ENCODE results near the gene DDC. TPM values are rescaled to one million over a fixed set of nuclear protein-coding genes. Genes with fewer than 3 reads are reported as not detected.

The DDC gene
- total RNA-seq, 4 donors from 2014 or later, result not detected

GRCh38 chr7:50469181-50469580 lies 96.0 kb downstream of the DDC start:
- Histone ChIP-seq H3K36me3 (no peaks in the 10 kb centered on the region), H3K4me1 (peaks cover 4 to 10% (median 9%) of the 10 kb centered on the region in 4 donors), H3K9me3 (no peaks in the 10 kb centered on the region), H3K4me3 (no peak overlapping the region), H3K27me3 (peaks cover 0 to 10% (median 0%) of the 10 kb centered on the region in 4 donors), H3K27ac (replicated peaks in 1 of 4) (no peak overlapping the region)
- WGBS, result 88% methylated on average over 4 of the region's 4 CpGs
- TF ChIP-seq POLR2A (IDR thresholded peaks at IDR 0.05; ENCODE audit: low read depth) (no peak), POLR2AphosphoS5 (IDR thresholded peaks at IDR 0.05) (no peak), EP300 (IDR thresholded peaks at IDR 0.05) (no peak), CTCF (IDR thresholded peaks at IDR 0.05) (no peak)
- intact Hi-C loops (cut with DNase I), result loop anchor here (2.0 to 10.0 kb wide), 6 partner anchors 83 to 692 kb away; no protein-coding TSS in a partner anchor
- DNase-seq (ENCODE audit: extremely low spot score), result peak; percentile 68

GRCh38 chr7:50467817-50468610 lies 97.2 kb downstream of the DDC start:
- Histone ChIP-seq H3K27me3 (peaks cover 0 to 7% (median 0%) of the 10 kb centered on the region in 4 donors), H3K36me3 (no peaks in the 10 kb centered on the region), H3K4me1 (peaks cover 4 to 10% (median 9%) of the 10 kb centered on the region in 4 donors), H3K9me3 (no peaks in the 10 kb centered on the region), H3K4me3 (peak overlapping the region in 2 of 4 donors; percentile 5 to 42), H3K27ac (replicated peaks in 1 of 4) (no peak overlapping the region)
- intact Hi-C loops (cut with DNase I), result loop anchor here (2.0 to 10.0 kb wide), 6 partner anchors 84 to 693 kb away; no protein-coding TSS in a partner anchor
- no peak for TF ChIP-seq EP300 (IDR thresholded peaks at IDR 0.05)
- peak in 1 of 2 donors; percentile 61 for TF ChIP-seq POLR2AphosphoS5 (IDR thresholded peaks at IDR 0.05)
- TF ChIP-seq CTCF (IDR thresholded peaks at IDR 0.05), result peak; percentile 88 to 96 (median 89)
- TF ChIP-seq POLR2A (IDR thresholded peaks at IDR 0.05; ENCODE audit: low read depth), result no peak
- 14% methylated on average over 23 of the region's 30 CpGs for WGBS
- peak; percentile 96 for DNase-seq (ENCODE audit: extremely low spot score)

- H3K9me3 ChIP-seq, result no peaks in the 10 kb centered on the region
- intact Hi-C loops (cut with DNase I), result loop anchor here (5.0 to 10.0 kb wide), 4 partner anchors 85 to 675 kb away; no protein-coding TSS in a partner anchor
- H3K4me3 ChIP-seq, result no peak overlapping the region
- WGBS, result 92% methylated on average over 10 of the region's 11 CpGs
- TF ChIP-seq CTCF (IDR thresholded peaks at IDR 0.05) (no peak), POLR2AphosphoS5 (IDR thresholded peaks at IDR 0.05) (no peak), EP300 (IDR thresholded peaks at IDR 0.05) (no peak)
- H3K4me1 ChIP-seq, result peaks cover 4 to 10% (median 9%) of the 10 kb centered on the region in 4 donors
- no peak for DNase-seq (ENCODE audit: extremely low spot score)
- H3K27me3 ChIP-seq, result peaks cover 0 to 5% (median 0%) of the 10 kb centered on the region in 4 donors
- no peaks in the 10 kb centered on the region for H3K36me3 ChIP-seq
- no peak overlapping the region for H3K27ac ChIP-seq (replicated peaks in 1 of 4)
Observed at GRCh38 chr7:50466815-50467585, 98.2 kb downstream of the DDC start.

- peak; percentile 92 for DNase-seq (ENCODE audit: extremely low spot score)
- H3K4me3 ChIP-seq, result no peak overlapping the region
- intact Hi-C loops (cut with DNase I), result loop anchor here (10.0 kb wide), 2 partner anchors 342 to 602 kb away; no protein-coding TSS in a partner anchor
- no peak overlapping the region for H3K27ac ChIP-seq (replicated peaks in 1 of 4)
- H3K36me3 ChIP-seq, result no peaks in the 10 kb centered on the region
- H3K9me3 ChIP-seq, result no peaks in the 10 kb centered on the region
- TF ChIP-seq EP300 (IDR thresholded peaks at IDR 0.05), result no peak
- no peak for TF ChIP-seq CTCF (IDR thresholded peaks at IDR 0.05)
- no peak for TF ChIP-seq POLR2A (IDR thresholded peaks at IDR 0.05; ENCODE audit: low read depth)
- TF ChIP-seq POLR2AphosphoS5 (IDR thresholded peaks at IDR 0.05), result no peak
- 90% methylated on average over 13 of the region's 13 CpGs for WGBS
- H3K4me1 ChIP-seq, result peaks cover 4 to 5% (median 4%) of the 10 kb centered on the region in 4 donors
- H3K27me3 ChIP-seq, result no peaks in the 10 kb centered on the region
Observed at GRCh38 chr7:50463035-50463434, 102.2 kb downstream of the DDC start.

All from esophagus muscularis mucosa (tissue), 4 donors.